HG03064 (cell line): Measurements from ENCODE around the gene KSR2.

ENCODE experiments used
- ATAC-seq: cut with Tn5 transposase; IDR thresholded peaks from one replicate; pipeline ENCODE4 v1.9.1; 2021; ENCODE audit warnings: low read depth; ENCODE audit not compliant: unreplicated experiment

Gene KSR2

DNA sequence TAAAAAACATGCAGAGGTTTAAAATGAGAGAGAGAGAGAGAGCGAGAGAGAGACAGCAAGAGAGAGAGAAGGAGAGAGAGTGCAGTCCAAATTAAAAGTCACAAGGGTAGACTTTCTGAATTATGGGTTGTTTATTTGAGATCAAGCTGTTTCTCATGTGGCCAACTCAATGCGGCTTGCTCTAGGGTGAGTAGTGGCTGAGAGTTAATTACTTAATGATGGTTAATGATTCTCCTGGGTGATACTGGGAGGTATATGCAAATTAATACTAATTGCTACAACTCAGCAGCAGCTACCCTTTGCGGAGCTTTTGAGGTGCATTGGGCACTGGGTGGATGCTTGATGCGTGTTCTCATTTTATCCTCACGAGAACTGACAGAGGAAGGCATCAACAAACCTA is 485.3 kb downstream of the KSR2 start:
- no peak for ATAC-seq

DNA sequence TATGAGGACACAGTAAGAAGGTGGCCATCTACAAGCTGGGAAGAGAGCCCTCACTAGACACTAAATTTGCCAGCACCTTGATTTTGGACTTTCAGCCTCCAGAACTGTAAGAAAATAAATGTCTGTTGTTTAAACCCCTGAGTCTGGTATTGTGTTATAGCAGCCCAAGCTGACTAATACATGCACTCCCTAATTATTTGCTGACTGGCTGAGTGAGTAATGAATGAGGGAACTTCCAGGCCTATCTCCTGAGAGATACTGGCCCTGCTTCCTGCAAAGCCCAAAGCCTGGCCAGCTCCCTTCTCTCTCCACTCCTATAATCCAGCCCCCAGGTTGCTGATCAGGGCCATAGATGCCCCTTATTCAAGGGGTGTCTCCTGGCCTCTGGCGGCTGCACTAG is 487.3 kb downstream of the KSR2 start:
- no peak for ATAC-seq

DNA sequence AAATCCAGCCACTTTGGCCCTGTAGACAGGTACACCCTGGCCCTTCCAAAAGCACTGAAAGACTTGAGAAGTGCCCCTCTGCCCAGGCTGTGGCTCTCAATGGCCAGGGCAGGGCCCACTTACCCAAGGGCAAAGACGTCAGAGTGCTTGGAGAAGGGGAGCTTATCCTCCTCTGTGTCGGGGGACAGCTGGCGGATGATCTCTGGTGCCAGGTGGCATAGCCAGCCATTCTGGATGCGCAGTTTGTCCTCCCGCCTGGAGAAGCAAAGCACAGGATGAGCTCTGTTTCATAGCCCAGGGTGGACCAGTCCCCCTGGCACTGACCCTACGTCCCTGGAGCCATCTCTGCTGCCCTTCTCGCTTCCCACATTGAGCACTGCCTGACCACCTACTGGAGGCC is 492.4 kb downstream of the KSR2 start:
- ATAC-seq, result no peak

DNA sequence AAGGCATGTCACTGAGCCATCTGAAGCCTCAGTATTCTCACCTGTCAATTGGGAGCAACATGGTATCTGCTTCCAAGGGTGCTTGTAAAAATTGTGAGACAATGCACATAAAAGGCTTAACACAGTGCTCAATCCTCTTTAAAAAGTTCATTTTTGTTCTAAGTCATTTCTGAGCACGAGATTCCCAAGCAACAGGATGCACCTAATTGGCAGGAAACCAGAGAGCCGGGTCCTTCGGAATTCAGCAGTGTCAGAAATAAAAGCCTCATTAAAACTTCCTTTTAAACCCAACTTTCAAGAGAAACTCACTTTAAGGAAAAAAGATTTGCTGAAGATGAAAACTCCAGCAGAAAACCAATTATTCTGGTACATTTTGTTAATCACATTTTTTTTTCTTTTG is 494.9 kb downstream of the KSR2 start:
- no peak for ATAC-seq

DNA sequence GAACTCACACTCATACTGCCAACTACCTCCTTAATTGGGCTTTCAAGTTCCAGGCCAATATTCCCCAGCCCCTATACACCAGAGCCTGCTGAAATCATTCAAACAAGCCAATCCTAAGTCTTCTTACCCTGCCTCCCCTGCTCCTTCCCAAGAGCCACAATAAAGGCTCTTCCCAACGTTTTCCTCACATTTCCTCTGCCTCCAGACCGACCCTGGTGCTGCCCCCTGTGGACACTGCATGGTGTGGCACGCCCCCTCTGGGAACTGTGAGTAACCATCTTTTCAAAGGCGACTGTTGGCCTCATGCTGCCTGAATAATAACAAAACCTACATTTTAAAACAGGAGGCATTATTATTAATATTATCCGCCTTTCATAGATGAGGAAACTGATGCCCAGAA is 495.8 kb downstream of the KSR2 start:
- ATAC-seq, result no peak

DNA sequence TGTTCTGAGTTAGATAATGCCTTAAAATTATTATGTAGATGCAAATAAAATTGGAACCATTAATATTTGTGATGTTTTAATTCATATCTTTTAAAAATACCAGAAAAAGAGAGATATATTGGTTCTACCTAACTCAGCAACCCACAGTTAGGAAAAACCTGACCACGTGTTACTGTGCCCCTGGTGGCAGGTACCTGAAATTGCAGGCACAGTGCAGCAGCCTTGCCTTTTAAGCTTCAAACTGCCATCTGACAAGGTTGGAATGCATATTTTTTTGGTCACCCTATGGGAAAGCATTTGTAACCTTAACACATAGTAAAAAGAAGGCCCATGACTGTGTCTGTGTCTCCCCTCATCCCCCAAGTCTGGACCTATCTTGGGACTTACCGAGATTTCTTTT is 498.0 kb downstream of the KSR2 start:
- no peak for ATAC-seq

DNA sequence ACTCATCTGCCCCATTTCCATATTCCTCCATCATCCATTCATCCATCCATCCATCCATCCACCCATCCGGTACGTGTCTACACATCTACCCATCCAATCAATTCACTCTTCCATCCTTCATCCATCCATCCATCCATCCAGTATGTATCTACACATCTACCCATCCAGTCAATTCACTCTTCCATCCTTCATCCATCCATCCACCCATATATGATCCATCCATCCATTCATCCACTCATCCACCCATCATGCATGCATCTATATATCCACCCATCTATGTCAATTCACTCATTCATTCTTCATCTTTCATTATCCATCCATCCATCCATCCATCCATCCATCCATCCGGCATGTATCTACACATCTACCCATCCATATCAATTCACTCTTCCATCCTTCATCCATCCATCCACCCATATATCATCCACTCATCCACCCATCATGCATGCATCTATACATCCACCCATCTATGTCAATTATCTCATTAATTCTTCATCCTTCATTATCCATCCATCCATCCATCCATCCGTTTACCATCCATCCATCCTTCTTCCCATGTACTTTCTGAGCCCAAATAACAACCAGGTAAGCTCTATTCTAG is 498.8 kb downstream of the KSR2 start:
- ATAC-seq, result no peak

DNA sequence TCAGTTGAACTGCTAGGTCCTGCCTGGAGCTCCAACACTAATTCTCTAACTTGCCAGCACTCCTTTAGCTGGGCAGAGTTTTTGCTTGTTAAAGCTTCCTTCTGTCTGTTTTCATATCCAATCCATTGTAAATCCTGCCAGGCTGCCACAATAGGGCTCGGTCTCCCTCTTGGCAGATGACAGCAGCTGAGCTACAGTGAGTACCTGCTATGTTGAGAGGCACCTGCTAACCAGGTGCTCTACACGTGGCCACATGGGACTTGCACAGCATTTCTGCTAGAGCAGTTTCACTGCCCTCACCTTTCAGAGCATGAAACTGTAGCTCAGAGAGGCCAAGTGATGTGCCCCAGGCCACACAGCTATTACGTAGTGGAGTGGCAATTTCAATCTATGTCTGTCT is 500.8 kb downstream of the KSR2 start:
- no peak for ATAC-seq

DNA sequence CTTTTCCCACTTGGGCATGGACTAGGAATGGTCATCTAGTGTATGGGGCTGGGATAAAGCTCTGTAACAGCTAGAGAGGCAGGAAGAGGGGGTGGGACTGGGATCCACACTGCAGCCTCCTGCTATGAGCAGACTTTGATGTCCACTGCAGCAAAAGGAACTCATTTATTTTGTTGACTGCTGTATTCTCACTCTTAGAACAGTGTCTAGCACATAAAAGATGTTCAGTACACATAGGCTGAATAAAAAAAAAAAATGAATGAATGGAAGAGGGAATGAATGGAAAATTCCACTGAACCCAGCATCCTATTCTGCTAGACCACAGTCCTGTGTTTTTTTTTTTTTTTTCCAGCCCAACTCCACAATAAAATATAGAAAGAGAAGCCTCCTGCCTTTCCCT is 501.2 kb downstream of the KSR2 start:
- ATAC-seq, result no peak

DNA sequence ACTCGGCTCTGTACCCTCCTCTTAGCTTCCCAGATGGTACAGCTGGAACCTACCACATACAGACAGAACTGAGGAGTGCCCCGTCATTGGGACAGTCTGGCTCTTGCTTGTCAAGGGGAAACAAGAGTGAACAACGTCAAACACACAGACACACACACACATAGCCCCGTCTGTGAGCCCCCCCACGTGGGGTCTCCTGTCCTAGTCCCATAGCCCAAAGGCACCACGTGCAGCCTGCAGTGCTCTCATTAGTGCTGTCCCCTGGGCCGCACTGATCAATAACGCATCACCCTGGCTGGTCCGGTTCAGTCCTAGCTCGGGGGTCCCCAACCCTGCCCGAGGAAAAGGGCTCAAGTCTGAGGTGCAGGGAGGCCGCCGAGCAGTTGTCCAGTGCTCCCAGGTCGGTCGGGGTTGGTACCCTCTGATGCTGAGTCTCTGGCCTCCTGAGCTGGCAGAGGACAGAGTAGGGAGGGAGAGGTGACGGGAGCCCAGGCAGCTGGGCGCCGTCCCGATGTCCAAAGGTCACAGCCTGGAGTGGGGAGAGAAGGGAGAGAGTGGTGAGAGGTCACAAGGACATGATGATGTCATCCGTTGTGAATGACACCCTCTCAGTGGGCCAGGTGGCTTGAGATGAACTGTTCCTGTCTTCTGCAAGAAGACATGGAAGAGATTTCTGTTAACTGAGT is 502.0 kb downstream of the KSR2 start:
- no peak for ATAC-seq

DNA sequence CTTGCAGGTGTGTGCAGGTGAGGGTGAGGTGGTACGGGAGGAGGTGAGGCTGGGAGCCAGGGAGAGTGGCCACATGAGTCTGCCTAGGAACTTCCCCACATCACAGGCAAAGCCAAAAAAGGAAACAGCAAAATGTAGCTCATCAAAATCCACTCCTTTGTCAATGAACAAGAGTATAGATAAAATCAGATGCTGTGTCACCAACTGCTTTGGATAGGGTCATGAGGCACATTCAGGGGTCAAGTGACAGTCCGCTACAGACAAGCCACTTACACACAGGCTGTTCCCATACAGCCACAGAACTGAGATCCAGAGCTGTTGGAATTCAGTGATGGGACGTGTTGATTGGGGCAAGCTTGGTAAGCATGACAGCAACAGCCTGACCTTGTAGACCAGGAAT is 507.1 kb downstream of the KSR2 start:
- ATAC-seq, result no peak

DNA sequence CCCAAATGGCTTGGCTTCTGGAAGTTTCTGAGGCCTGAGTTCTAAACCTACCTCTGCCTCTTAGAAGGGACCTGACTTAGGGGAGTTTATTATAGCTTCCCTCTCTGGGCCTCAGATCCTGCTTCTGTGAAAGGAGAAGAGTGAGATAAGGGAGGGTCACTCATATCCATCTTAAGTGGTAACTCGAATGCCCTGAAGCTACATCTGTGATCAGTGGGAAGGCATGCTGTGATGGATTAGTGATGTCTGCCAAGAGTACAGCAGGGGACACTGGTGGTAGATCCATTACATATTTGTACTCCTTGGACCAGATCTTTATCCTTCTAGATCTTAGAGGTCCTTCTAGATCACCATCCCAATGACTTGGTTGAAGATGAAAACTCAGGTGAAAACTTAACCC is 509.6 kb downstream of the KSR2 start:
- ATAC-seq, result no peak

DNA sequence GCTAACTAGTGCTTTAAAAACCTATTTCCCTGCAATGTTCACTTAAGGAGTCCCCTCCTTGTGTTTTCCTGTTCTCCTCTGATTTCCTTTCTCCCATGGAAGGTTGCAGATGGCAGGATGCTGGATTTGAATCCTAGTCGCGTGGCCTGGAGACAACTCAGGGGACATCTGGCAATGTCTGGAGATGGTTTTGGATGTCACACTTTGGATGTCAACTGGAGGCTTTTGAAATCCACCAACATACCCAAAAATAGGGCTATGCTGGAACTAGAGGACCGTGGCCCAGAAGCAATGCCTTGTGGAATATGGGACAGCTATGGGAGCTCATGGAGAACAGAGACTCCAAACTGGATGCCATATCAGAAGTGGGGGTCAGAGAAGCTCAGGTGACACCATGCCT is 511.6 kb downstream of the KSR2 start:
- no peak for ATAC-seq

DNA sequence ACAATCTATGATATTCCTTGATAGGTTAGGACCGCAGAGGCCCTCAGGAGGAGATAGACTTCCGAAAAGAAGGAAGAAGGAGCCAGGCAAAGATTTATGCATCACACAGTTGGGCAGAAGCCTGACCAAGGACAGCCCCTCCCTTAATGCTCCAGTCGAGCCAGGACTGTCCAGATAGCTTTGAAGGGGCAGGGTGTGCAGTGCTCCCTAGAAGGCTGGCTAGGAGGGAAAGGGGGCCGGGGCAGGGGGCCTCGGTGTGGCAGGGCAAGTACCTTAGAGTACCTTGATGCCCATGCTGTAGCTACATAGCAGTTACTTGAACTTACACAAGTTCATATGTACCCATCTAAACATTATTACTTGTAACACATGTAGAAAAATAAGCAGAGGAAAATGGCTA is 512.7 kb downstream of the KSR2 start:
- no peak for ATAC-seq

DNA sequence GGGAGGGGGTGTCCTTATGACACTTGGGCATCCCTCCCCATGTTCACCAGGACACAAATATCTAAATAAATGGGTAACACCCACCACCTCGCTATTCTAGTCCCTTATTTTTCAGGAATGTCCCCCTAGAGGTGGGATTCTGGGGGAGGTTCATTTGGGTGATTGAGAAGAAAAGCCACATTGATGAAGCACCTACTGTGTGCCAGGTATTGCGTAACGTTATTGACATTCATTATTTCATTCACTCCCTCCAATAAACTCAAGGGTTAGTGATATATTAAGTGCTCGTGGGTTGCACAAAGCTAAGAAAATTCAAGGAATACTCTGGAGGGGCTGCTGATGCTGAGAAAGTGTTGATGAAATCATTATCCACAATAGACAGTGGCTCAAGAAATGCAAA is 514.8 kb downstream of the KSR2 start:
- no peak for ATAC-seq

DNA sequence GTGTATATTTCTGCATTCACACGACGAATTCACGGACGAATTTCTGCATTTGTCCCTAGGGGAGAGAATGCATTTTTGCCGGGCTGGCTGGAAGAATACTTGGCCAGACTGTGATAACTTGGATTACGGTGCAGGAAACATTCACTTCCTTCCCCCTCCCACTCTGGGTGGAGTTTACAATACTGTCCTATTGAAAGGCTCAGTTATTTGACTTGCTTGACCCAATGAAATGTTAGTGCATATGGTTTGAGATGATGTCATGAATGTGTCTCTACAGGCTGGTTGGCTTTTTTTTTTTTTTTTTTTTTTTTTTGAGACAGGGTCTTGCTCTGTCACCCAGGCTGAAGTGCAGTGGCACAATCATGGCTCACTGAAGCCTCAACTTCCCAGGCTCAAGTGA is 516.7 kb downstream of the KSR2 start:
- no peak for ATAC-seq

DNA sequence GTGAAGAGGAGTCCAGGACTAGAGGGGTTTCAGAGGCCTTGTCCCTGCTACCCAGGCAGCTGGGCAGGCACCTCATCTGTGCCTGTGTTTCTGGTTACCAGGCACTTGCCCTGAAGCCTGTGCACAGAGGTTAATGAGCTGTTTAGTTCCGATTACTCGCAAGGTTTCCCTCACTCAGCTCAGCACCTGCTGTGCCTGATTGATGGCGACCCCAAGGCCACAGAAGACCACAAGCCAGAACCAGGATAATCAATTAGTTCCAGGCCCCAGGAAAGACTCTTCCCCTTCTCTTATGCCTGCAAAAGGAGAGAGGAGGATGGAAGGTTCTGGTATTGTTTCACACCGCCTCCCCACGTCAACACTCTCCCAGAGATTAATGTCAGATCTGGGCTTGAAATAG is 518.6 kb downstream of the KSR2 start:
- ATAC-seq, result no peak

DNA sequence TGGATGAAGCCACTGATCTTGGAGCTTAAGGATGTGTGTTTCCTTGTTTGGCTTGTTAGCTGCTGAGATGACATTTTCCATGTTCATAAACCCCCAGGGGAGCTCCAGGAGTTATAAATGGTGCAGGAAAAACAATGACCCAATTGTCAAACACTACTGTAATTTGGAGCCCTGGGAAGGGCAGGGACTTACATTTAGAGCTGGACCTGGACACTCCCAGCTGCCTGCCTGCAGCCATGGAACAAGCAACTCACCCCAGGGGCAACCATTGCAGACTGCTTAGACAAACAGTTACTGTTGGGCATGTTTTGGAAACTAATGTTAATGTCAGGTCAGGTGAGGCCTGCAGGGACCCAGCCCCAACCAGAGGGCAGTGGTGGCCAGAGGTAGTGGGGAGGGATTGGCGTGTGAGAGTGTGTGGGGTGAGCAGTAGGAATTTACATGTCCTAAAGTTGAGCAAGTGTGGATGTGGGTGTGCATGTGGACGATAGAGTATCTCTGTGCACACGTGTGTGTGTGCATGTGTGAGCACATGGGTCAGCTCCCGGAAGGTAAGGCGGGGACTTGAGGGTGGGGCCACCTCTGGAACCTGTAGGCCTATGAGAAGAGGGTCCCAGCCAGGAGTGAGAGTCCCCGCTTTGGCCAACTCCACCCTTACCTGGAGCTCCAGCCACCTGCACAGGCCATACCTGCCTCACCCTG is 521.0 kb downstream of the KSR2 start:
- ATAC-seq, result no peak

DNA sequence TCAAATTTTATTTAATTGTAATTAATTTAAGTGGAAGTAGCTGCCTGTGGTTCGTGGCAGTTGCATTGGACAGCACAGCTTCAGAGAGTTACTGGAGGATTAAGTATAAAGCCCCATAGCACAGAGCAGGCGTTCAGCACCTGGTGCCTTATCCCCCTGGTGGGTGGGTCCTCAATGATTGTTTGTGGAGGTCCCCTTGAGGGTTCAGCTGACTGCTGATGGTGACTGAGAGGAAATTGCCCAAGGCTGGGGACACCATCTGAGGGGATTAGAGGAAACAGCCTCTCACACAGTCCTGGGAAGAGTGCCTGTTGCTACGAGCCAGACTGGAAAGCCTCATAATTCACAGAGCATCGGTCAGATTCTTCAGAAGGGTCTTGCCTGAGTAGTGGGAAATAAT is 524.0 kb downstream of the KSR2 start:
- ATAC-seq, result no peak

DNA sequence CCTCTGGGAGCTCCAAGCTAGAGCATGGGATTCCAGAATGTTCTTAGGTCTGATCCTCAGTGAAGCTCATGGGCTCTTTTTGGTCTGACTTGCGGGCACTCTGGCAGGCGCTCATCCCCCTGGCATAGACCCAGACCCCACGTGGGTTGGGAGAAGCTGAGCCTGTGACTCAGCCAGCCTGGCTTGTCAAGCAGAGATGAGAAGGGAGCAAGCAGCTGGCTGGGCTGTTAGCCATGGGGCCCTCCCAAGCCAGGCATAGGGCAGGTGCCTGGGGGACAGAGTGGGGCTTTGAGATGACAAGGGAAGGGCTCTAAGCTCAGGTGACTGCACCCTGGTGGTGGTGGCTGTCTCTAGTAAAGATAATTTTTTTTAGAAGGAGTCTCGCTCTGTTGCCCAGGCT is 527.0 kb downstream of the KSR2 start:
- no peak for ATAC-seq

DNA sequence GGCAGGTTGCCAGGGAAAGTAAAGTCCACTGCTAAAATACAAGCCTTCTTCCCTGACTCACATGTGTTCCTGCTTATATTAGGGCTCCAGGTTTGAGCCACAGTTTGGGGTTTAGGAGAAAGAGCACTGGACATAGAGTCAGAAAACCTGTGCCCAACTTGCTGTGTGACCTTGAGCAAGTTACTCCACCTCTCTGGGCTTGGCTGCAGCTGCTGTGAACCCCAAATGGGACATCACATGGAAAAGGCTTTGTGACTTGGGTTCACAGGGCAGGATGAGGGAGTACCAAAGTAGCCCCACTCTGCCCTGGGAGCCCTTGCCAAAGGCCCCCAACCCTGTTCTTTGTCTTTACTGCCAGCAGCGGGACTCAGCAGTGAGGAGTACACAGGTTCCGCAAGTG is 528.4 kb downstream of the KSR2 start:
- no peak for ATAC-seq

DNA sequence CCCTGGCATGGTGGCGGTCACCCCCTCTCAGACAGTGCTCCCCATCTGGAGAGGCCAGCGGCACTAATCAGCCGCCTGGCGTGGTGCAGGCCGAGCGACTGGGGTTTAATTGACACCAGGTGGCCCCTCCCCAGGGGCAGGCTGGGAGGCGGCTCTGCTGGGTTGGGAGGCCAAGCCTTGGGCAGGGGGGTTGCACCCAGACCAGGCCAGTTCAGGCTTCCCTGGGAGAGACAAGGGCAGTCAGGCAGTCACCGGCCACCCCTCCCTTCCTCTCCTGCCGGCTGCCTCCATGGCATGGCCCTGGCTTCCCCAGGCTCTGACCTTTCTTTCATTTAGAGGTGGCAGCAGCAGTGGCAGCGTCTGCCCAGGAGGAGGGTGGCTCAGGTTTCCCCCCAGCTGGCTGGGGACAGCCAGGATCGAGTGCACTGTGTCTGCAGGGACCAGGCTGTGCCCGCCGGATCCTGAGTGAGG is 529.2 kb downstream of the KSR2 start:
- ATAC-seq, result no peak
